Heart right ventricle (tissue), 16 donors: ENCODE data around the gene ARHGEF3. TPM values are rescaled to one million over a fixed set of nuclear protein-coding genes. Genes with fewer than 3 reads are reported as not detected.
A peak's percentile ranks its signal among the peaks of the same experiment; 100 is the strongest.

ENCODE experiments used
- ATAC-seq, 8 donors: fragments of 200-7000 bp; cut with Tn5 transposase; one replicate each; pipeline ENCODE4 v1.9.1; 2020; ENCODE audit warnings: mild to moderate bottlenecking in 8 of 8, moderate library complexity in 8 of 8, moderate number of reproducible peaks in 1 of 8
- DNase-seq, 2 donors: peaks; one replicate each; pipeline ENCODE4 v3.0.0-alpha.2; 2020
- H3K27ac ChIP-seq, 10 donors: fragments of 200-600 bp; sonication (generic) in 2 of 10; one replicate each; pipeline versions ENCODE4 v1.5.0 to v1.8.0; 2020 to 2022; ENCODE audit warnings: mild to moderate bottlenecking in 3 of 10
- H3K27me3 ChIP-seq, 7 donors: fragments of 200-600 bp; one replicate each; pipeline ENCODE4 v1.8.0; 2021 to 2022; ENCODE audit warnings: mild to moderate bottlenecking in 2 of 7
- H3K36me3 ChIP-seq, 9 donors: fragments of 200-600 bp; sonication (generic) in 1 of 9; one replicate each; pipeline versions ENCODE4 v1.5.0 to v1.8.0; 2020 to 2022; ENCODE audit warnings: mild to moderate bottlenecking in 2 of 9
- H3K4me1 ChIP-seq, 9 donors: fragments of 200-600 bp; sonication (generic) in 1 of 9; one replicate each; pipeline versions ENCODE4 v1.5.0 to v1.8.0; 2020 to 2022; ENCODE audit warnings: mild to moderate bottlenecking in 4 of 9
- H3K4me3 ChIP-seq, 10 donors: fragments of 200-600 bp; sonication (generic) in 2 of 10; one replicate each; pipeline versions ENCODE4 v1.5.0 to v1.8.0; 2020 to 2022; ENCODE audit warnings: mild to moderate bottlenecking in 7 of 10, moderate library complexity in 2 of 10
- H3K9me3 ChIP-seq, 11 donors: fragments of 200-600 bp in 10 of 11; sonication (generic) in 2 of 11; one replicate each; pipeline versions ENCODE4 v1.5.0 to v1.8.0; 2013 to 2022; ENCODE audit warnings: mild to moderate bottlenecking in 2 of 11, control low read depth in 1 of 11, moderate library complexity in 1 of 11
- WGBS, 2 donors: extraction: QIAGEN DNeasy Blood & Tissue Kit; methylation state at CpG; one replicate each; pipeline ENCODE4 v1.1.7; 2013; ENCODE audit warnings: inconsistent platforms in 1 of 2; 5-methylcytosine and 5-hydroxymethylcytosine counted together
- intact Hi-C, 10 donors: fragments of 100-400 bp; cut with DNase I; formaldehyde crosslinking; loops; one replicate each; pipeline versions ENCODE4 v1.11.1 to v1.14.2; 2022
- polyA plus RNA-seq, 2 donors: library from polyadenylated mRNA; stranded (reverse); fragments of 200-250 nt; gene quantifications; one replicate each; pipeline ENCODE4 v1.2.3, GENCODE V29; 2013
- total RNA-seq, 10 donors: library from RNA; stranded (reverse); fragmentation: NEBNext Ultra II Directional in 3 of 10; extraction: Animal tissue kit (Norgen Biotek cat#: 25700) in 3 of 10; gene quantifications; one replicate each; pipeline versions ENCODE4 v1.2.1 to v1.2.4, GENCODE V29; 2021 to 2023
- TF ChIP-seq, protein P1 (sequence below), 9 donors: fragments of 200-600 bp; sonication (generic) in 2 of 9; IDR thresholded peaks; one replicate each; pipeline versions ENCODE4 v1.5.0 to v1.8.0; 2021 to 2022; ENCODE audit warnings: antibody characterized with exemption in 9 of 9, mild to moderate bottlenecking in 5 of 9, moderate library complexity in 1 of 9
- donor health status: Arrhythmogenic right ventricular cardiomyopathy.
- donor health status: ischemic (EF 13 %, LVEDD 7.1; RV severe dilation, severe dysfunction).
- donor health status: healthy with polysubstance abuse.
- donor health status: DM: no; HTN: yes; CAD: no.
- donor health status: DM: no; HTN: no; CAD: no.
- donor health status: ischemic (EF 25% LVEDD 6.9; RV normal size, moderate dysfunction).
- donor health status: ischemic (EF 25% LVEDD 5.7; RV mildly dilated, moderate dysfunction).
- donor health status: healthy.
- donor health status: DM: yes; HTN: yes; CAD: no.
- donor health status: Ischemic cardiomyopathy.
- donor health status: ischemic (EF 35%, LVEDD 5.7; RV mildly dilated, moderate dysfunction).
- donor health status: nonischemic (EF 11% LVEDD 7.7; RV severe dilation, severe dysfunction).
- donor health status: DM: yes; HTN: yes; CAD: no.
- donor health status: PGD.
- donor health status: ischemic (EF 29% LVEDD 5.4; RV normal size, mild dysfunction).
- donor health status: nonischemic (EF 23%, LVEDD 6.1; RV moderate dilation, normal function).

Gene ARHGEF3
- total and polyA plus RNA-seq, 12 donors: 6.6 to 26.1 (median 17.0) TPM

DNA sequence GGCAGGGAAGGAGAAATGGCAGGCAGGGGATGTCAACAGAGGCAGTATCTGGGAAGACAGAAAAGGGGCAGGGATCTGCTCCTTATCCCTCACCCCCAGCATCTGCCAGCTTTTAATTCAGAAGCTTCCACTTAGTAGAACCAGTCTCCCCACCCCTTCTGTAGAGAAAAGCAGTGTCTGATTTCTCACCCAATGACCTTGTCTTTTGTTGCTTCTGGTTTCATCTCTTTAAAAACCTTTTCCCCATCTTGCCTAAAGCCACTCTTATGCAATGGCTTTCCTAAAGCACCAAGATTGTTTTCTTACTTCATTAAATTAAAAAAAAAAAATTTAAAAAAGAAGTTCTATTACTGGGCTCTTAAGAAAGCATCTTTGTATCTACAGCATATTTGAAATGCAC is 27.8 kb downstream of the ARHGEF3 start:
- Histone ChIP-seq H3K4me3 (no peak overlapping the region), H3K4me1 (peaks cover 5 to 71% (median 46%) of the 10 kb centered on the region in 9 donors)
- ATAC-seq: no peak

DNA sequence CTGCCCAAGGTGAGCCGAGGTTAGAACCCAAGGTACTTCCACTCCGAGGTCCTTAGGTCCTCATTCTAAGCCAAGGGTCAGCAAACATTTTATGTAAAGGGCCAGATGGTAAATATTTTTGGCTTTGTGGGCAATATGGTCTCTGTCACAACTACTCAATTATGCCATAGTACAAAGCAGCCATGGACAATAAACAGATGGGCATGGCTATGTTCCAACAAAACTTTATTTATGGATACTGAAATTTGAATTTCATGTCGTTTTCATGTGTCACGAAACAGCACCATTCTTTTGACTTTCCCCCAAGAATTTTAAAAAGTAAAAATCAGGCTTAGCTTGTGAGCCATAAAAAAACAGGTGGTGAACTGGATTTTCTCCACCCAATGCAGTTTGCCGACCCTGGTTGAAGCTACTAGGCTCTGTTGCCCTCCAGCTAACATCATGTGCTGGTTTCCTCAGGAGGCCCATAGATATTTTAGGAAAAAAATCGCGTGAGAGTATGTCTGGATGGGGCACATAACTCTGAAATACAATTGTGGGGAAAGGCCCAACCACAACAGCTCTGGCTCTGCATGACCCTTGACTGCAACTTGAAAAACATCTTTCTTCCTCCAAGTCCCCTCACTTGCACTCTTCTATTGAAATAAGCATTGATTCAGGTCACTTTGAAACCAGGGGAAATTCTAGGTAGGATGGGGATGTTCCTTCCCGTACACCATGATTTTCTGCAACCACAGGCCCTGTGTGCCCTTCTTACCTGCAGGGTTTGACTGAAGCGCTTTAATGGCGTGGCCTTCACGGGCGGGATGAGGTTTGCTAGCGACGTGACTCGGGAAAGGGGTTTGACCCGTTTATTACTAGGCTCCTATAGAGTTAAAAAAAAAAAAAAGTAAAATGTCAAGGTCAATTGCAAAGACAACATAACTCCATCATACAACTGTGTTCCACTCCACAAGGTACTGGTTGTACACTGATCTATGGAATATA is 28.5 kb downstream of the ARHGEF3 start:
- WGBS, 2 donors: 73 to 79% methylated on average over 16 of the region's 16 CpGs
- ATAC-seq (peak in 1 of 8 donors; percentile 13), DNase-seq (no peak)
- Histone ChIP-seq H3K4me3 (no peak overlapping the region), H3K4me1 (peaks cover 5 to 75% (median 52%) of the 10 kb centered on the region in 9 donors), H3K36me3 (peaks cover 0 to 58% (median 6%) of the 10 kb centered on the region in 9 donors), H3K9me3 (no peaks in the 10 kb centered on the region), H3K27ac (no peak overlapping the region), H3K27me3 (no peaks in the 10 kb centered on the region)
- intact Hi-C loops: no loop called here
- TF ChIP-seq, protein P1, sequence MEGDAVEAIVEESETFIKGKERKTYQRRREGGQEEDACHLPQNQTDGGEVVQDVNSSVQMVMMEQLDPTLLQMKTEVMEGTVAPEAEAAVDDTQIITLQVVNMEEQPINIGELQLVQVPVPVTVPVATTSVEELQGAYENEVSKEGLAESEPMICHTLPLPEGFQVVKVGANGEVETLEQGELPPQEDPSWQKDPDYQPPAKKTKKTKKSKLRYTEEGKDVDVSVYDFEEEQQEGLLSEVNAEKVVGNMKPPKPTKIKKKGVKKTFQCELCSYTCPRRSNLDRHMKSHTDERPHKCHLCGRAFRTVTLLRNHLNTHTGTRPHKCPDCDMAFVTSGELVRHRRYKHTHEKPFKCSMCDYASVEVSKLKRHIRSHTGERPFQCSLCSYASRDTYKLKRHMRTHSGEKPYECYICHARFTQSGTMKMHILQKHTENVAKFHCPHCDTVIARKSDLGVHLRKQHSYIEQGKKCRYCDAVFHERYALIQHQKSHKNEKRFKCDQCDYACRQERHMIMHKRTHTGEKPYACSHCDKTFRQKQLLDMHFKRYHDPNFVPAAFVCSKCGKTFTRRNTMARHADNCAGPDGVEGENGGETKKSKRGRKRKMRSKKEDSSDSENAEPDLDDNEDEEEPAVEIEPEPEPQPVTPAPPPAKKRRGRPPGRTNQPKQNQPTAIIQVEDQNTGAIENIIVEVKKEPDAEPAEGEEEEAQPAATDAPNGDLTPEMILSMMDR (IDR thresholded peaks at IDR 0.05): no peak

More for the DNA sequence above, 27.8 kb downstream of the ARHGEF3 start:
- Histone ChIP-seq H3K27me3 (no peaks in the 10 kb centered on the region), H3K27ac (no peak overlapping the region), H3K9me3 (no peaks in the 10 kb centered on the region), H3K36me3 (peaks cover 0 to 57% (median 6%) of the 10 kb centered on the region in 9 donors)
- intact Hi-C loops: no loop called here
- TF ChIP-seq, protein P1 (IDR thresholded peaks at IDR 0.05): no peak
- no peak for DNase-seq

DNA sequence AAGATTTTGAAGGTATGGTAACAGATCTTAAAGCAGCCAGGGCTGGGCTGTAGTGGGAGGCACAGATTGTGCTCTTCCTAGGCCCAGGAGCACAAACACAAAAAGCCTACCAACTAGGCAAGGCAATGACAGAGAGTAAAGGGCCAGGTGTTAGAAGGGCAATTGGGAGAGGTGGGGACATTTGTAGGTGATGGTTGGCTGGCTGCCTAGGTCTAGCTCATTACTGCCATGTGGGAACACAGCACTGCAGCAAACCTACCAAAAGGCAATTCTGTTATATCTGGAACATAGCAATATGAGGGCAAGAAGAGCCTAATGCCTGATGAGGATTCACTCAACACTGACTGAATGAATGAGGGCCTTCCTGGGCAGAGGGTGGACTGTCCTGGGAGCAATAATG is 30.4 kb downstream of the ARHGEF3 start:
- no peak for ATAC-seq
- intact Hi-C loops: no loop called here
- no peak for DNase-seq
- Histone ChIP-seq H3K9me3 (no peaks in the 10 kb centered on the region), H3K4me1 (peaks cover 2 to 68% (median 36%) of the 10 kb centered on the region in 9 donors), H3K27me3 (no peaks in the 10 kb centered on the region), H3K27ac (no peak overlapping the region), H3K36me3 (peaks cover 0 to 58% (median 6%) of the 10 kb centered on the region in 9 donors), H3K4me3 (no peak overlapping the region)
- TF ChIP-seq, protein P1 (IDR thresholded peaks at IDR 0.05): no peak

DNA sequence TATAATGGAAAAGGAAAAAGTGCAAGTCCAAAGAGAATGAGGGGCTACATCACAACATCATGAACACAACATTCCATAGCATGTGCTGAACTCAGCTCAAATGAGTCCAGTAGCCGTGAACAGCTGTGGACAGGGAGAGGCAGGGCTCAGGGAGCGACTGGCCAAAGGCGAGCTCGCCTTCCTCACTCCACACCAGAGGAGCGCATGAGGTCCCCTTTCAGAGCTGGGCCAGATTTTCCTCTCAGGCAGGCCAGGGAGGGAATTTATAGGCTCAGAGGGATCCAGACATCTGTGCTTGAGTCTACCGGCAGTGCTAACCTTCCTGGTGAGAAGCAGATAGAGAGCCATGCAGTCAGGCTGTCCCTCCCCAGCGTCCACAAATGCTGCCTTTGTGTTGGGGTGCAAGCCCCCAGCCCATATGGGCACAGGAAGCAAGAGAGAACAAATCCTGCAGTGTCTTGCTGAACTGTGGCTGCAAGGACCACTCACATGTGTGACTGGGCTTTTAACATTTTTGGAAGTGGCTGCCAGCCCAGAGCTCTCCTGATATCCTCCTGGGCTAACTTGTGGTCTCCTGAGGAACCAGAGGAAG is 32.5 kb downstream of the ARHGEF3 start:
- DNase-seq (no peak), ATAC-seq (peak; percentile 74 to 86 (median 79))
- intact Hi-C loops: no loop called here
- peaks cover 0 to 53% (median 6%) of the 10 kb centered on the region in 9 donors for H3K36me3 ChIP-seq
- TF ChIP-seq, protein P1 (IDR thresholded peaks at IDR 0.05): no peak
- no peak overlapping the region for H3K4me3 ChIP-seq
- H3K27me3 ChIP-seq: no peaks in the 10 kb centered on the region
- H3K4me1 ChIP-seq: peaks cover 2 to 64% (median 26%) of the 10 kb centered on the region in 9 donors
- peak overlapping the region in 6 of 10 donors; percentile 22 to 63 (median 52) for H3K27ac ChIP-seq
- H3K9me3 ChIP-seq: no peaks in the 10 kb centered on the region
- WGBS, 2 donors: 42 to 49% methylated on average over 7 of the region's 7 CpGs
